ENCODE results near the gene TNK1.

The TNK1 gene

DNA sequence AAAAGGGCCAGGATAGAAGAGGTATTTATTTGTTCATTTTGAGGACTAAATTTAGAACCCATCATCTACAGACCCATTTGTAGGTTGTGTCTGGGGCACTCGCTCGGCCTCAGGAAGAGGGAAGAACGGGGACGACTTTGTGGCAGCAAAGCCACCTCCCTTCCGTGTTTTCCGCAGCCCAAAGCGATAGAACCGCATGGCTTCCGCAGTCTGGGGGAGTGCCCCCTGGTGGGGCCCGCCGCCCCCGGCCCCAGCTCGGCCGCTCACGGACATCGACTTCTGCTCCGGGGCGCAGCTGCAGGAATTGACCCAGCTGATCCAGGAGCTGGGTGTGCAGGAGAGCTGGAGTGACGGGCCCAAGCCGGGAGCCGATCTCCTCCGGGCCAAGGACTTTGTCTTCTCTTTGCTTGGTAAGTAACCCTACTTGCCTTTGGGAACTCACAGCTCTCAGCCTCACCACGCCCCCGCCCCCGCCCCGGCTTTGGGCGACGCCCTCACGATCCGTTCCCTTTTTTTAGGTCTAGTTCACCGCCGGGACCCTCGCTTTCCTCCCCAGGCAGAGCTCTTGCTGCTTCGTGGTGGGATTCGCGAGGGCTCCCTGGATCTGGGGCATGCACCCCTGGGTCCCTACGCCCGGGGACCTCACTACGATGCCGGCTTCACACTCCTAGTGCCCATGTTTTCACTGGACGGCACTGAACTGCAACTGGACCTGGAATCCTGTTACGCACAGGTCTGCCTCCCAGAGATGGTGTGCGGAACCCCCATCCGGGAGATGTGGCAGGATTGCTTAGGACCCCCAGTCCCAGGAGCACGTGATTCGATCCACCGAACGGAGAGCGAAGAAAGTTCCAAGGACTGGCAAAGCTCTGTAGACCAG, 55.0 kb downstream of the TNK1 start:
- DNase-seq (ENCODE audit: low spot score): no peak

DNA sequence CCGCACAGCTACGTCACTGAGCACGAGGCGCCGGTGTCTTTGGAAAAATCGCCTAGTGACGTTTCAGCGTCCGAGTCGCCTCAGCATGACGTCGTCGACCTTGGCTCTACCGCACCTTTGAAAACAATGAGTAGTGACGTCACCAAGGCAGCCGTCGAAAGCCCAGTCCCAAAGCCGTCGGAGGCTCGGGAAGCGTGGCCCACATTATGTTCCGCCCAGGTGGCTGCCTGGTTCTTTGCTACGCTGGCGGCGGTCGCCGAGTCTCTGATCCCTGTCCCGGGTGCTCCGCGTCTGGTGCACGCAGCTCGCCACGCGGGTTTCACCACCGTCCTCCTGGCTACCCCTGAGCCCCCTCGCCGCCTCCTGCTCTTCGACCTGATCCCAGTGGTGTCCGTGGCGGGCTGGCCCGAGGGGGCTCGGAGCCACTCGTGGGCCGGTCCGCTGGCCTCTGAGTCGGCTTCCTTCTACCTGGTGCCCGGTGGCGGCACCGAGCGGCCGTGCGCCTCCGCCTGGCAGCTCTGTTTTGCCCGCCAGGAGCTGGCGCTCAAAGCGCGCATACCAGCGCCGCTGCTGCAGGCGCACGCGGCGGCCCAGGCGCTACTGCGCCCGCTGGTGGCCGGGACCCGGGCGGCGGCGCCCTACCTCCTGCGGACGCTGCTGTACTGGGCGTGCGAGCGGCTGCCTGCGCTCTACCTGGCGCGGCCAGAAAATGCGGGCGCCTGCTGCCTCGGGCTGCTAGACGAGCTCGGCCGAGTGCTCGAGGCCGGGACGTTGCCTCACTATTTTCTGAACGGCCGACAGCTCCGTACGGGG, 55.9 kb downstream of the TNK1 start:
- peak; percentile 89 for DNase-seq (ENCODE audit: low spot score)

DNA sequence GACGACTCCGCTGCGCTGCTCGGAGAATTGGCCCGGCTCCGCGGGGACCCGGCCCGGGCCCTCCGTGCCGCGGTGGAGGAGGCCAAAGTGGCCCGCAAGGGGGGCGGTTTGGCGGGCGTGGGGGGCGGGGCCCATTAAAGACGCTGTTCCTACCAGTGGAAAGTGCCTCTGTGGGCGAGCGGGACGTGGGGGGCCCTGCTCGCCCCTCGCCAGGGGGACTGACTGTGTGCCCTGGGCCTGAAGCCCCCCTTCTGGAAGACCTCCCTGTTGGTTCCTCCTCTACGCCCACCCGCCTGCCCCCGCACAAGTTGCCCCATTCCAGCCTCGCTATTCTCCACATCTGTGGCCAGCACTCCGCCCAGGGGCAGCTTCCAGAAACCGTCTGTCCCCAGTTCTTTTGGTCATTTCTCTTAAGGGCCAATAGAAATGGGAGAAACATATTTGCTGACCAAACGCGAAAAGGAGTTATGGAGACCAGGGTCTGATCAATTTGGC, 56.5 kb downstream of the TNK1 start:
- no peak for DNase-seq (ENCODE audit: low spot score)

DNA sequence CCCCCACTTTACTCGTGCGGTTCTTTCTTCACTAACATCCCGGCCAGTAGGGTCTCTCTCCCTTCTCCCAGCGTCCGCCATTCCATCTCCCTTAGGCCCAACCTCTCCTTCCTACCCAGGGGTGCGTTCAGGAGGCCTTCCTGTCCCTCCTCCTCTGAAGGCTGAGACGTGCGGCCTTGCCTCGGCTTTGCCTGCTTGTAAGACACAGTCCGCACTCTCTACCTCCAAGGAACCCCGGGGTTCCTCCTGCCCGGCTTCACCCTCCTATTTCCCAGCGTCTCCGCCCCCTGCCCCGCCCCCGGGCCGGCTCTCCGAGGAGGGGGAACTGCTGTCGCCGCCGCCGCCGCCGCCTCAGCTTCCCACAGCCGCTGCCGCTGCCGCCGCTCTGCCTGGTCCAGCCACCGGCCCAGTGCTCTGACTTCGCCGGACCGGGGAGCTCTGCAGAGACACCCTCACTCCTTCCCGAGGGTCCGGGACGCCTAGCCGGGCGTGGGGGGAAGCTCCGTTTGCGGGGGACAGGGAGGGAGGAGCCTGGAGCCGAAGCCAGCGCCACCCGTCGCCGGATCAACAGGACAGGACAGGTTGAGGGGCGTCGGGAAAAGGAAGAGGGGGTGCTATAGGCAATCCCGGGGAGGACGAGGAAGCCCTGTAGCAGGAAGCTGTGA, 57.2 kb downstream of the TNK1 start:
- DNase-seq (ENCODE audit: low spot score): no peak

DNA sequence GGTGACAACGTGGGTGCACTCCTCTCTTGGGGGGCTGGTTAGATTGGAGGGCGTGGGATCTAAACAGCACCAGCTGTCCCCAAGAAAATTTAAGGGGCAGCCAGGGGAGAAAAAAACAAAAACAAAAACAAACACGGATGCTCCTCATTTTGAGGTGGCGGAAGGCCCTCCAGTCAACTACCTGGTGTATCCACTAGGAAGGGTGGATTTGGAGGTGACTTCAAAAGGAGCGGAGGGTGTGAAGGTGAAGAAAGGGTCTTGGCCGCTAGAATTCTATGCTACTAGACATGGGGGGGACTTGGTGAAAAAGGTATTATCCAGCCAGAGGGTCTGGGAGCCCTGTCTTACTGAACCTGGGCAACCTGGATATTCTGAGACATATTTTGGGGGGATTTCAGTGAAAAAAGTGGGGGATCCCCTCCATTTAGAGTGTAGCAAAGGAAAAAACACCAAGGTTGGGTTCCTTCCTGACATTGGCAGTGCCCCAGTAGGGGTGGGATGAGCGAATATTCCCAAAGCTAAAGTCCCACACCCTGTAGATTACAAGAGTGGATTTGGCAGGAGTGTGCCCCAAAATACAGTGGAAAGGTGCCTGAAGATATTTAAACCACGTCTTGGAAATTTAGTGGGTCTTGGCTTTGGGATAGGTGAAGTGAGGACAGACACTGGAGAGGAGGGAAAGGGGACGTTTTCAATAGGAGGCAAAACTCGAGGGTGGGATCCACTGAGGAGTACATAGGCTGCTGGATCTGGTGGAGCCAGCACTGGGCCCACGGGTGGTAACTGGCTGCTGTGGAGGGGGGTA, 58.0 kb downstream of the TNK1 start:
- DNase-seq (ENCODE audit: low spot score): no peak

Measured in AG08396 (cell line).